Measurements from ENCODE around the gene PRDM12.

Gene PRDM12

GRCh38 chr9:130692321-130692720, 27.9 kb downstream of the PRDM12 start:
- DNase-seq, result no peak

DNA sequence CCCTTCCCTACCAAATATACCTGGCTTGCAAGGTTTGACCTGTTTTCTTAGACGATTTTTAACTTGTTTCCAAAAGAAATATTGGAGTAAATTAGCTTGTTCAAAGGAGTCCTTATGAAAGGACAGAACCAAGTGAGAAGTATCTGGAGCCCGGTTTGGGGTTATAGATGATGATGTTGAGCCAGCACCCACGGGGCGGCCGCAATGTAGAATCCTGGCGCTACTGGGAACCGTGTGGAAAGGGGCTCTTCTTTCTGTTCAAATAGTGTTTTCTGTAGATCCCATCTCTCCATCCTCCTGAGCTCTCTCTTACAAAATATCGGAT, 28.7 kb downstream of the PRDM12 start:
- no peak for DNase-seq

- DNase-seq, result peak; percentile 99
These were observed 29.2 kb downstream of the PRDM12 start, which contains the start of gene EXOSC2 for GRCh38 chr9:130693426-130694191. Gene EXOSC2, plus strand, starts transcription at chr9:130693780. Its CDS starts 12 bp downstream, at chr9:130693792.

- no peak for DNase-seq
These were observed 29.8 kb downstream of the PRDM12 start for GRCh38 chr9:130694205-130694604.

GRCh38 chr9:130696139-130696650, 31.8 kb downstream of the PRDM12 start:
- DNase-seq, result no peak

DNA sequence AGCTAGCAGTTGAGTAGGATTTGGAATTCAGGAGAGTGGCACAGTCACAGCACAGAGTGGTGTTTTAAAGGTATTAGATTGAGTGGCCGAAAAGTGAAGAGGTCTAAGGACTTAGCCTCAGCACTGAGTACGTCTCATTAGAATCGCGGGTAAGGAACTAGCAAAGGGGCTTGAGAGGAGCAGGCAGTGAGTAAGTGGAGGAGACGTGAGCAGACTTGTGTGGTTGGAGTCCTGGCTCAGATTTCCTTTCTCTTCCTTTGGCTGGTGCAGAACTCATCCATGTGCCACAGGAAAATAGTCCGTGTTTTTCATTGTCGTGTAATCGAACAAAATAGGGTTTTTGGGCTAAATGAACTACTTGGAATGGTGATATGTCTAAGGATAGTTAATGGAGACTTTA, 32.6 kb downstream of the PRDM12 start:
- no peak for DNase-seq

DNA sequence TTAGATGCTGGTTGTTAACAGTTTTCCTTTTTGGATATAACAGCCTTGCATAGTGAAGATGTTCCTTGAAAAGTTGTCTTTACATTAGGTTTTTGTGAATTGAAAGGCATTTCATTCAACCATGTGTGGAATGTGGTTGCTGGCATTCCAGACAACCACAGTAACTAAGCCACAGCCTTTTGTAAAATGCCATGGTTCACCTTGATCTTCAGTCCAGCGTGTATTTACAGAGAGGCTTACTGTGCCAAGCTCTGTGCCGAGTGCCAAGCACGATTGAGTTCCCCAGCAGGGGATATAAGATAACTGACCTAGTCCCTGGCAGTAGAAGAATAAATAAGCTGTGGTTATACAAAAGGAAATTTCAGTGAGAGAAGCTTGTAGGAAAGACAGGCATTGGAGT, 34.1 kb downstream of the PRDM12 start:
- DNase-seq, result no peak

DNA sequence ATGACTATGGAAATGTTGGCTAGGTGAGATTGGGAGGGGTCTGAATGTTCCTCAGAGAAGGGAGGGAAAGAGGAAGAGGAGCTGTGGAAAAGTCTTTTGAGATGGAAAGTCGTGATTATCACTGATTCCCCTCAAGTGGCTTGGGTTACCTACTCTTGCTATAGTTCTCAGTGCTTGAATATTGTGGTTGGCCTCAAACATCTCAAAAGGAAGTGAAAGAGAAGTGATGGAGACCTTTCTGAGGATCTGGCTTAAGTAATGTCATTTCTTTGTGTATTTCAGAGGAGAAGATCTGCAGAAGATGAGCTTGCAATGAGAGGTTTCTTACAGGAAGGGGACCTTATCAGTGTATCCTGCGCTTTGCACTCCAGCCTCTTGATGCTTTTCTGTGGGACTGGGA, 34.7 kb downstream of the PRDM12 start:
- DNase-seq, result no peak

DNA sequence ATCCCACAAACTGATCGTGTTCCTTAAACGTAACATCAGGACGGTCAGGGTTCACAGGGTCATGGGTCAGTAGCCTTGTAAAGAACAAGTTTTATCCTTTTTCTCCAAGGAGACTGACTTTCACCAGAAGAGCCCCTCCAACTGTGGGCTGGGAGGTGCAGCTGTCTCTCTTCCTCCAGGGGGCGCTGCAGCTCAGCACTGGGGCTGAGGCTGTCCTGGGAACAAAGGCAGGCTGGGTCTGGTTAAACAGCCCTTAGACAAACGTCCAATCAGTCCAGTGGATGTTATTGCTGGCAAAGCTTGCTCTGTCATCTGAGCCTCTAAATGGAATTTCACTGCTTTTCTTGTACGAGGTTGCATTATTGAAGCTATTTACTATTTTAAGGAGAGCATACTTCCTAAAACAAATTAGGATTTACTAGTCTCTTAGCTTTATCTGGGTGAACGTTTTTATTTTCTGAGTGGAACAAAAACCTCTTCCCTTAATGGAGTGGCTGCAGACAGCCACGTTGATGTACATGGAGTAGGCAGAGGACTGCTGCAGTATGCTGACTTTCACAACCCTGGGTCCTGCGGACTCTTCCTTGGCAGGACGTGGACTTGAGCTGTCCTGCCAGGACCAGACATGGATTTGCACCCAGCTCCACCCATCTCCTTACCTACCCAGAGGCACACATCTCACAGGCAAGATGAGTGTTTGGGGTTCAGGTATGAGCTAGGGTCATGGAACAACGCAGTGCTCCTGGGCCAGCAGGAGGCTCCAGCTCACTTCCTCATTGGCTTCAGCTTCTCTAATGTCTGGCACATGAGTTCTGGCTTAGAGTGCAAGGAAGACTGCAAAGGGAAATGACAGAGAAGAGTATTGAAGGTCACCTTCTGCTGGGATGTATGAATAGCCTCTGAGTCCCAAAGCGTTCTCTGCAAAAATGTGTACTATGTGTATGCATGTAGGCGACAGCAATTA, 36.9 kb downstream of the PRDM12 start:
- DNase-seq, result peak; percentile 57

GRCh38 chr9:130703501-130703900, 39.1 kb downstream of the PRDM12 start:
- DNase-seq, result no peak

GRCh38 chr9:130707225-130707976, 43.0 kb downstream of the PRDM12 start:
- DNase-seq, result peak; percentile 66

- no peak for DNase-seq
These were observed 46.5 kb downstream of the PRDM12 start for GRCh38 chr9:130710822-130711352.

- no peak for DNase-seq
These were observed 47.1 kb downstream of the PRDM12 start for GRCh38 chr9:130711469-130711868.

DNA sequence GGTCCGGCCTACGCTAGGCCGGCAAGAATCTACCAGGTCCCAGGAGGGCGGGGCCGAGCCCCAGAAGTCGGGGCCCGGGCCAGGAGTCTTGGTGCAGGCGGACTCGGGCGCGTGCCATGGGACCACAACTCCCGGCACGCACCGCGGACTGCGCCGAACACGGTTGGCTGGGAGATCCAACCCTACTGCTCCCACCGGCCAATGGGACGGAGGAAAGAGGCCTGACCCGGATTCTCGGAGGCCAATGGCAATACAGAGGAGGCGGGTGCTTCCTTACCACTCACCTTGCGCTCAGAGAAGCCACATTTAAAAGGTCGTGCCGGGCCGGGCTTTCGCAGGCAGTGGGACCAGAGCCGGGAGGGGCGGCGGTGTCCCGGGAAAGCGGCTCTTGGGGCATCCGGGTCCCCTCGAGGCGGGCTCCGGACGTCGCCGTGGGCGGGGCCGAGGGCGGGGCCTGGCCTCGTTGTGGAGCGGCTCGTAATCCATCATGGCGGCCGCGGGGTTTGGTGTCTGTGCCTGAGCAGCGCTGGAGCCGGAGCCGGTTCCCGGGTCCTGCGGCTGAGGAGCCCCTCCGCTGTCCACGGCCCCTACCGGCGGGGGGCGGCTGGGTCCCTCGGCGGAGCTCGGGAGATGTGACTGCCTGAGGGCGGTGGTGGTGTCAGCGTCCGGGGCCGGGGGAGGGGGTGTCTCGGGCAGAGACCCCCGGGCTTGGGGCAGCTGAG, 48.3 kb downstream of the PRDM12 start:
- peak; percentile 98 for DNase-seq

DNA sequence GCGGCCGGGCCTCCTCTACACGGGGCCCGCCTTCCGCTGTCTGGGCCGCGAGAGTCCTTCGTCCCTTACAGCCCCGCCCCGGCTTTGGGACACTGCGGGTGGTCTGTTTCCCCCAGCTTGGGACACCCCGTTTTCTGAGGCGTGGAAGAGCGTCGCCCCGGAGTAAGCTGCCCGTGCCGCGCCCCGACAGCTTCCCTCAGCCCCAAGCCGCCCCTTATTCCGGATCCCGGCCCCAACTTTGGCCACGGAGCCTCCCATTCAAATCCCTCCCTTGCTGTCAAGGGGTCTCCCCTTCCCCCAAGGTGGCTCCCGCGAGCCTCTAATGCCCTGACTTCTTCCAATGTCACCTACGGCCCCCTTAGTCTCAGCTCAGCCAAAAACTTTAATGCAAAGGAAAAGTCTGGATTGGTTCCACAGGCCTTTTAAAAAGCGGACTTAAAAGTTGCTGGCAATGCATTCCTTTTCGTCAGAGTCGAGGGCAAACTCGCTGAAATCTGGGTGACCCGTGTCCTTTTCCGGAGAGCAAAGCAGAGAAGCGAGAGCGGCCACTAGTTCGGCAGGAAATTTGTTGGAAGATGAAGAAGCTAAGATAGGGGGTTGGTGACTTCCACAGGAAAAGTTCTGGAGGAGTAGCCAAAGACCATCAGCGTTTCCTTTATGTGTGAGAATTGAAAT, 49.0 kb downstream of the PRDM12 start:
- peak; percentile 42 for DNase-seq

DNA sequence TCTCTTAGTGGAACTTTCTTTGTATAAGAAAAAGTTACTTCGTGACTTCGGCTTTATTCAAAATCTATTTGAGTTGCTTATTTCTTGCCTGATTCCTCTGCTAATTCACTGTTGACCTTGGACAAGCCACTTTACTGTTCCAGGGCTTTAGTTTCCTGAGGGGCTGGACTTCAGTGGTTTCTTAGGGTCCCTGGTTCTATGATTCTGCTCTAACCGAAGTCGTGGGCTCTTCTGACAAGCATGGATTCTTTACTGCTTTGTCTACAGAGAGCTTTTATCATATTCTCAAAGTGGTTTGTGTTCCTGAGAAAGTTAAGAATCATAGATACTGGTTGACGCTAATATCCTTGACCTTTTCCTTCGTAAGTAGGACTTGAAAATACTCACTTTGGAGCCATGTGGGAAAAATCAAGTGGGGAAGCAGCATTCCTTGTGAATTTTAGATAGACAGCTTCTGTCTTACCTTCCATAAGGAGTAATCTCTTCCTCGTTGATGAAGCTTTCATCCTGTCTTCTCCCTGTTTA, 50.3 kb downstream of the PRDM12 start:
- DNase-seq, result no peak

DNA sequence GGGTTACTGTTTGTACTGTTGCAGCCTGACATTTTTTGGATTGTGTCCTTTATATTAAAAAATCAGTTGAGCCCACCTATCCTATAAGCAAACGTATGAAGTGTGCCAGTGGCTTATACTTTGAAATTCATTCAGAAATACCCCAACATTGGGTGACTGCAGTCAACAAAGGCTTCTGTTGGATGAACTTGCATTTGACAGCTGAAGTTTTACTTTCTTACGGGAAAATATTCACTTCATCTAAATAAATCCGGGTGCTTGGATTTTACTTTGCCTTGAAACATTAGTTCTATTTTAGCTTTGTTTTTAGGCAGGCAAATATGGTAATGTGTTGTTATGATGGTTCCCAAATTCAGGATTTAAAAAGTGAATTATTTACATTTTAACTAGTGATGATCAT, 50.9 kb downstream of the PRDM12 start:
- no peak for DNase-seq

DNA sequence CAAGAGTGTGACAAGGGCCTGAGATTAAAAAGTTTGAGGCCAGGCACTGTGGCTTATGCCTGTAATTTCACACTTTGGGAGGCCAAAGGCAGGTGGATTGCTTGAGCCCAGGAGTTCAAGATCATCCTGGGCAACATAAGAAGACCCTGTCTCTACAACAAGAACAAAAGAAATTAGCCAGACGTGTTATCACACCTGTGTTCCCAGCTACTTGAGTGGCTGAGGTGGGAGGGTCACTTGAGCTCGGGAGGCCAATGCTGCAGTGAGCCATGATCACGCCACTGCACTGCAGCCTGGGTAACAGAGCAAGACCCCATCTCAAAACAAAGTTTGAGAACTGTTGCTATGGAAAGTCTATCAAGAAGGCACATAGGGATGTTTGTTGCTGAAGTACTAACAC, 54.2 kb downstream of the PRDM12 start:
- no peak for DNase-seq

DNA sequence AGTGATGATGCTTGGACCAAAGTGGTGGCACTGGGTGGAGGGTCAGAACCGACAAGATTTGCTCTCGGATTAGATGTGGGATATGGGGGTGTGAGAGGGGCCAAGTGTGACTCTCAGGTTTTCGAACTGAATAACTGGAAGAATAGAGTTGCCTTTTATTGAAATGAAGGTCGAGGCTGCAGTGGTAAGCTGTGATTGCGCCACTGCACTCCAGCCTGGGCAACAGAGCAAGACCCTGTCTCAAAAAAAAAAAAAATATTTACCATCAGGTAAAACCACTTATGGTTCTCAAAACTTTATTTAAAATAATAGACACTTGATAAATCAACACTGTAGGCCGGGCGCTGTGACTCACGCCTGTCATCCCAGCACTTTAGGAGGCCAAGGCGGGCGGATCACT, 56.4 kb downstream of the PRDM12 start:
- no peak for DNase-seq

DNA sequence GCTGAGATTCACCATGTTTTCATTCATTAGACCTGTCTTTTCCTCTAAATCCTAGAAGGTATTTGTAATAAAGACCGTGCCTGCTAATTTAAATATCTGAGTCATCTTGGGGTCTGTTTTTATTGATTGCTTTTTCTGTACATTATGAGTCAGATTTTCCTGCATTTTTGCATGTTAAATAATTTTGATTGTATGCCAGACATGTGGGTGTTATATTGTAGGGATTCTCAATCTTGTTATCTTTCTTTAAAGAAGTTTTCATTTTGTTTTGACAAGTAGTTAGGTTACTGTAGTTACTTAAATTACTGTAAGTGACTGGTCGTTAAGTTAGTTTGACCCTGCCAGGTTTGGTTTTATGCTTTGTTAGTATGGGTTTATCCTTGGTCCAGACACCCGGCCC, 64.3 kb downstream of the PRDM12 start:
- DNase-seq, result no peak

DNA sequence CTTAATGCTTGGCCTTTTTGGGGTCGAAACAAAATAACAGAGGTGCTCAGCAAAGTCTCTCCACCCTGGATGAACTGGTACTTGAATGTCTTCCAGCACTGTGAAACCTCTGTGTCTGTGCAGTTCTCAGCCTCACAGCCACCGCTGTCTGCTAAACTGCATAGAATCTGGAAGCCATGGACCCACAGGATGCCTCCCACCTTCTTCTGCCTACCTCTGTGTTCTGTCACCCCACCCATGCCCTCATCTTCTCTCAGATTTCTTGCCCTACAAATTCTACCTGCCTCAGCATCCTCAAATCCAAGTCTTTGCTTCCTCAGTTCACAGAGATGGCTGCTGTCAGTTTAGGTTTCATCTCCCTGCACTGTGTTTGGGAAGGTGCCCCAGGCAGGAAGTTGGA, 64.8 kb downstream of the PRDM12 start:
- no peak for DNase-seq
